ENCODE data around the gene GNS. TPM values are rescaled to one million over a fixed set of nuclear protein-coding genes. Genes with fewer than 3 reads are reported as not detected.
"Not testable (repeated sequence)": the region's sequence is repeated elsewhere in the genome, so short reads cannot be mapped to it uniquely, and the experiment has no call there.

Gene GNS
- total RNA-seq, 1 donor from 2014 or later: 199 TPM

GRCh38 chr12:64691227-64691794, 67.9 kb downstream of the GNS start:
- TF ChIP-seq CTCF (IDR thresholded peaks at IDR 0.05): no peak
- H3K27me3 ChIP-seq (ENCODE audit: low read depth): no peaks in the 10 kb centered on the region
- peaks cover 31% of the 10 kb centered on the region for H3K4me1 ChIP-seq
- H3K9me3 ChIP-seq: no peaks in the 10 kb centered on the region
- H3K27ac ChIP-seq: no peak overlapping the region
- no peak for DNase-seq
- ATAC-seq: no peak
- H3K4me3 ChIP-seq: no peak overlapping the region
- intact Hi-C loops (cut with DNase I): no loop called here
- H3K36me3 ChIP-seq: peaks cover 63% of the 10 kb centered on the region

GRCh38 chr12:64690236-64690635, 69.0 kb downstream of the GNS start:
- H3K27me3 ChIP-seq (ENCODE audit: low read depth); H3K27ac ChIP-seq; intact Hi-C loops (cut with DNase I); H3K9me3 ChIP-seq; ATAC-seq; DNase-seq; H3K4me3 ChIP-seq: not testable (repeated sequence)
- Histone ChIP-seq H3K4me1 (peaks cover 27% of the 10 kb centered on the region), H3K36me3 (peaks cover 69% of the 10 kb centered on the region)

- ATAC-seq: no peak
- peaks cover 36% of the 10 kb centered on the region for H3K4me1 ChIP-seq
- no peak for DNase-seq
- no peaks in the 10 kb centered on the region for H3K27me3 ChIP-seq (ENCODE audit: low read depth)
- no peaks in the 10 kb centered on the region for H3K9me3 ChIP-seq
- no peak overlapping the region for H3K27ac ChIP-seq
- H3K4me3 ChIP-seq: no peak overlapping the region
- no peak for TF ChIP-seq CTCF (IDR thresholded peaks at IDR 0.05)
- H3K36me3 ChIP-seq: peaks cover 62% of the 10 kb centered on the region
- intact Hi-C loops (cut with DNase I): no loop called here
Observed at GRCh38 chr12:64688715-64689114, 70.5 kb downstream of the GNS start.

GRCh38 chr12:64688219-64688618, 71.0 kb downstream of the GNS start:
- Histone ChIP-seq H3K27ac (no peak overlapping the region), H3K4me3 (no peak overlapping the region), H3K4me1 (peaks cover 41% of the 10 kb centered on the region), H3K36me3 (peaks cover 57% of the 10 kb centered on the region), H3K27me3 (ENCODE audit: low read depth) (no peaks in the 10 kb centered on the region), H3K9me3 (no peaks in the 10 kb centered on the region)
- DNase-seq (no peak), ATAC-seq (no peak)
- TF ChIP-seq CTCF (IDR thresholded peaks at IDR 0.05): no peak
- intact Hi-C loops (cut with DNase I): no loop called here

- TF ChIP-seq CTCF (IDR thresholded peaks at IDR 0.05): no peak
- Histone ChIP-seq H3K9me3 (no peaks in the 10 kb centered on the region), H3K27me3 (ENCODE audit: low read depth) (no peaks in the 10 kb centered on the region), H3K27ac (no peak overlapping the region), H3K4me3 (no peak overlapping the region), H3K36me3 (peaks cover 55% of the 10 kb centered on the region), H3K4me1 (peaks cover 45% of the 10 kb centered on the region)
- no peak for ATAC-seq
- no peak for DNase-seq
- intact Hi-C loops (cut with DNase I): no loop called here
Observed at GRCh38 chr12:64687816-64688215, 71.4 kb downstream of the GNS start.

DNA sequence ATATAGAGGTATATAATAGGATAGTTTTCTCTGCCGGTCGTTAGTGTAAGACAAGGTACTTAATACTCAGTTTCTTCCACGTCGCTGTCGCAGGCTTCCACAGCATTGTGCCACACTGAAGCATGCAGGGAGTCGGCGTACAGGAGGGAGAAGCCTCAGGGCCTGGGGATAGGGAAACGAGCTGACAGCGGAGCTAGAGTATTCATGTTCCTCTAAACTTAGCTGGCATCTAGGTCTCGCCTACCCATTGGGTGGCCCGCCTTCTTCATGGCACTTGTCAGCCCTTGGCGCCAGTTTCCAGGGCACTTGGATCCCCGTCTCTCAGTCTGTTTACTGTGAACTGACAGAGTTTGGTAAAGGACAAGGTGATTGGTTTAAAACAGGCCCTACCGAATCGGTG, 73.6 kb downstream of the GNS start:
- DNase-seq: no peak
- Histone ChIP-seq H3K4me3 (no peak overlapping the region), H3K9me3 (no peaks in the 10 kb centered on the region), H3K4me1 (peaks cover 48% of the 10 kb centered on the region), H3K36me3 (peaks cover 49% of the 10 kb centered on the region), H3K27me3 (ENCODE audit: low read depth) (no peaks in the 10 kb centered on the region), H3K27ac (no peak overlapping the region)
- no peak for ATAC-seq
- no peak for TF ChIP-seq CTCF (IDR thresholded peaks at IDR 0.05)
- intact Hi-C loops (cut with DNase I): no loop called here

All from lower lobe of right lung (tissue), 2 donors.